Raji (cell line): Measurements from ENCODE around the gene MCC.

Experiments
- POLR2A ChIP-seq: IDR thresholded peaks from 2 replicates; pipeline ENCODE4 v1.6.1; 2011; ENCODE audit warnings: low read depth, low read length, control low read depth; ENCODE audit not compliant: insufficient read depth

Gene MCC

GRCh38 chr5:113214606-113215323, 273.5 kb downstream of the MCC start:
- TF ChIP-seq POLR2A: no peak

- TF ChIP-seq POLR2A: no peak
Observed at GRCh38 chr5:113213551-113214425, 274.5 kb downstream of the MCC start.

GRCh38 chr5:113212244-113212920, 275.9 kb downstream of the MCC start:
- no peak for TF ChIP-seq POLR2A

- no peak for TF ChIP-seq POLR2A
Observed at GRCh38 chr5:113209498-113209897, 278.8 kb downstream of the MCC start.

- no peak for TF ChIP-seq POLR2A
Observed at GRCh38 chr5:113205807-113206206, 282.4 kb downstream of the MCC start.

GRCh38 chr5:113205323-113205722, 282.9 kb downstream of the MCC start:
- TF ChIP-seq POLR2A: no peak

- TF ChIP-seq POLR2A: no peak
Observed at GRCh38 chr5:113204525-113205161, 283.6 kb downstream of the MCC start.

- TF ChIP-seq POLR2A: no peak
Observed at GRCh38 chr5:113203916-113204315, 284.3 kb downstream of the MCC start.

GRCh38 chr5:113202746-113203716, 285.2 kb downstream of the MCC start:
- TF ChIP-seq POLR2A: no peak

- TF ChIP-seq POLR2A: no peak
Observed at GRCh38 chr5:113202287-113202686, 286.0 kb downstream of the MCC start.

GRCh38 chr5:113201715-113202114, 286.5 kb downstream of the MCC start:
- no peak for TF ChIP-seq POLR2A

- no peak for TF ChIP-seq POLR2A
Observed at GRCh38 chr5:113199122-113199905, 288.9 kb downstream of the MCC start.

GRCh38 chr5:113197456-113198200, 290.6 kb downstream of the MCC start:
- TF ChIP-seq POLR2A: no peak

- no peak for TF ChIP-seq POLR2A
Observed at GRCh38 chr5:113195771-113196170, 292.5 kb downstream of the MCC start.
